HG03378 (cell line): ENCODE measurements around the gene CCDC88C.

Experiments used
- ATAC-seq: cut with Tn5 transposase; IDR thresholded peaks from one replicate; pipeline ENCODE4 v1.9.1; 2021; ENCODE audit warnings: mild to moderate bottlenecking, moderate library complexity; ENCODE audit not compliant: unreplicated experiment

CCDC88C gene

DNA sequence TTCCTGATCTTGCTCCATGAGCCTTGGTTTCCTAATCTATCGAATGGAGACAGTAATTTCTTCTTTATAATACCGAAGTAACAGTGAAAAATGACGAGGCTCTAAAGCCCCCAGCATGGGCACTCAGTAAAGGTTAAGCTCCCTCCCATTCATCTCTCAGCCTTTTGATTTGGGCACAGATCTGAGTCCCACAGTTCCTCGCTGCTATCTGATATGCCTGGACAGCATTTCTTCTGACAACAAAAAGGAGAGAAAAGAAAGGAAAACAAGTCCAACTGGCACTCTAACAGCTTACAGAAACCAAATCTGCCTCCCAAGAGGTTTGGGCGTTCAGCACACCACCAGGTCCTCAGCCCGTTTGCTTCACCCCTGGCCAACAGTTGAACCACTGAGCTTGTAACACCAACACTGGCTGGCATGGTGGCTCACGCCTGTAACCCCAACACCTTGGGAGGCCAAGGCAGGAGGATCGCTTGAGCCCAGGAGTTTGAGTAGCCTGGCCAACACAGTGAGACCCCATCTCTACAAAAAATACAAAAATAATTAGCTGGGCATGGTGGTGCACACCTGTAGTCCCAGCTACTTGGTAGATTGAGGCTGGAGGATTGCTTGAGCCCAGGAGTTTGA, 19.5 kb downstream of the CCDC88C start:
- no peak for ATAC-seq

DNA sequence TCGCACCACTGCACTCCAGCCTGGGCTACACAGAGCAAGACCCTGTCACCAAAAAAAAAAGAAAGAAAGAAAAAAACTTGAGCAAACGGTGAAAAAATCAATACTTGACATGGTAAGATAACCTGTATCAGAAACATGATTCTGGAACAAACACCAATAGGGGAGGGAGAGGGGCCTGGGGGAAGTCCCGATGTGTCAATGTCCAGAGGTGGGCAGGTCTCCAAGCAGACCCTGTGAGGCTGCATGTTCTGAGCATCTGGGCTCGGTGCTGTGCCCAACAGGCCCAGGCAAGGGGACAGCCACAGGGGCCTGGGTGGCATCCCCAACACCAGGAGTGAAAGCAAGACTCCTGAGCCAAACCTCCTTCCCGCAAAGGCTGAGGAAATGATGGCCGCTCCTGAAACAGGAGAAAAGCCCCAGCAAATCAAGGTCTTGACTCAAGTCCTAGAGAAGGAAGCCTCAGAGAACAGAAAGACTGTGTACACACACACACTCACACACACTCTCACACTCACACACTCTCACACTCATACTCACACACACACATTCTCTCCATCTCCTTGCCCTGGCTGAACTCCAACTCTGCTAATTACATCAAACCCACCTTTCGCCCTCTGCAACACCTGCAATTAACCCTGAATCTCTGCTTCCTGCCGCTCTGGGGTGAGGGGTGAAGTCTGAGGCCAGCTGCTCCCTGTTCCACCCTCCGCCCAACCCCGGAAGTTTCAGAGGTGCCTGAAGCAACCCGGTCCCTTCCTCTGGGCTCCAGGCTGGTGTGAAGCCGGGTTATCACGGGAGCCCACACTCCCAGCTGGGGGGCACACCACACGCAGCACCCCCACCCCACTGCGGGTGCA, 20.4 kb downstream of the CCDC88C start:
- ATAC-seq = peak; percentile 51

DNA sequence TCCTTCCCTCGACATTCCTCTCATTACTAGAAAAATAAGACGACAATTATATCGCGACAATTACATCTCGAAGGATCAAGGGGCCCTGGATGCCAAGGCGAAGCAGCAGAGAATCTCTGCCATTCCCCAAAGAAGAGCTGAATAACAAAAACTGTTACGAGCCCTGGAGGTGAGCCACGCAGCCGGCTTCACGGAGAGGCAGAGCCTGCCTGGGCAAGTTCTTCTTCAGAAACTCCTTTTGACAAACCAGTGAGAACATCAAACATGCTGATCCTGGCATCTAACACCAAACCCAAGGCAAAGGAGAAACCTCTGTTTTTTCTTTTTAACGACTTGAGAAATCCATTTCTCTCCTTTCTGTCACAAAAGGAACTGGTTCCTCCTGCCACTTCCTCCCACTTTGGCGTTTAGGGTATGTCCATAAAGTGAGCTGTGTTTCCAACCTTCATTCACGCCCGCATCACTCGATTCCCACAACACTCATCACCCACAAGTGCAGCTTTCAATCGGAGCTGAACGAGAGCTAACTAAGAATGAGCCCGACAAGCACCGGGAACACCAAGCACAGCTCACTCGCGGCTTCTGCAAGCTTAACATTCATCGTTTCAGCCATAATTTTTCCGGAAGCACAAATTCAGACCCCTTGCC, 21.5 kb downstream of the CCDC88C start:
- ATAC-seq = no peak

DNA sequence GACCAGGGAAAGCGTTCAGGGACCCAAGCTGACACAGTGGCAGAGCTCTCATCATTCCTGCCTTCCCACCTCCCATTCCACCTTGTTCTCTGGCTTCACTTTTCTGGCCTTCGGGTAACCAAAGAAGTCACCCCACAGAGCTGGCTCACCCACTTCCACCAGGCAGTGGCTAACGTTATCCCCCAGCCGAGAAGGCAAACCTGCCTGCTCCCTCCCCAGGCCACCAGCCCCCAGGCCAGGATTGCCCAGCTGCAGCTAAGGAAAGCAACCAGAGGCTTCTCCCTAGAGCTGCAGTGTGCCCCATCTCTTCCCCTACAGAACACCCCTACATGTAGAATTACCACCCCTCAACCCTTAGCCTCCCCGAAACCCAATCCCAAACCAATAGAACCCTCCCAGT, 22.2 kb downstream of the CCDC88C start:
- ATAC-seq = no peak

DNA sequence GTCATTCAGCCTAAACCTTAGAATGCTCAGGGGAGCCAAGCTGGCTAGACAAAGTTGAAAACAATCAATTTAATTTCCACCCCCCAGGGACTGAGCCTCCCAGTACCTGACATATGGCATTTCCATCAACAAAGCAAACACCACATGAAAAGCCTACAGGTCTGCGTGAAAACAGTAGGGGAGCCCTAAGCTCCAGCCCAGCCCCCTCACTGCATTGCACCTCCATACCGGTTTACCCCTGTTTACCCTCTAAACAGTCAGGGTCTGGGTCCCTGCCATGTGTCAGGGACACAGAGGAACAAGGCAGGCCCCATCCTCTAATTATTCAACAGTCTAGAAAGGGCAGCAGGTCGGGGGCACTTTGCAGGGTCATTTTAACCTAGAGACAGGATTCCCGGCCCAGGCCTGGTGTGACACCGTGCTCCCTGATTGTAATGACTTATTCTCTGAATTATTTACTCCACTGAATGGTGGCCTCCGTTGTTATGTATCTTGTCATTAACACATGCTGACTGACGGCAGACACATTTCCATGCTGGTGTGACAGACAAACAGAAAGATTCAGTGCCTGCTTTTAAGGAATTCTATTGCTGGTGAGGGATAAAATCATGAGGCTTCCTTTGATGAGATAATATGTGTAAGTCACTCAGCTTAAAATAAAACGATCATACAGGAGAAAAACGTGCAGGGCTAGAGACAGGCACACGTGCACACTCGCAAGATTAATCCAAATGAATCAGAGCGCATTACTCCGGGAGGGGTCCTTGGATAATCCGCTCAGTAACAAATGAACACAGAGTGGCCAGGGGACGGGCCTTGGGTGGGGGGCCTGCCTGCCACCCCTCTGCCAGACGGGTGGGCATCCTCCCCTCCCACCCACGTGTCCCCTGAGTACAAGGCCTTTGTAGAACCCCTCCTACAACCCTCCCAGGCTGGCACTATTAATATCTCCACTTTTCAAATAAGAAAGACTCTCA, 23.2 kb downstream of the CCDC88C start:
- ATAC-seq = no peak

DNA sequence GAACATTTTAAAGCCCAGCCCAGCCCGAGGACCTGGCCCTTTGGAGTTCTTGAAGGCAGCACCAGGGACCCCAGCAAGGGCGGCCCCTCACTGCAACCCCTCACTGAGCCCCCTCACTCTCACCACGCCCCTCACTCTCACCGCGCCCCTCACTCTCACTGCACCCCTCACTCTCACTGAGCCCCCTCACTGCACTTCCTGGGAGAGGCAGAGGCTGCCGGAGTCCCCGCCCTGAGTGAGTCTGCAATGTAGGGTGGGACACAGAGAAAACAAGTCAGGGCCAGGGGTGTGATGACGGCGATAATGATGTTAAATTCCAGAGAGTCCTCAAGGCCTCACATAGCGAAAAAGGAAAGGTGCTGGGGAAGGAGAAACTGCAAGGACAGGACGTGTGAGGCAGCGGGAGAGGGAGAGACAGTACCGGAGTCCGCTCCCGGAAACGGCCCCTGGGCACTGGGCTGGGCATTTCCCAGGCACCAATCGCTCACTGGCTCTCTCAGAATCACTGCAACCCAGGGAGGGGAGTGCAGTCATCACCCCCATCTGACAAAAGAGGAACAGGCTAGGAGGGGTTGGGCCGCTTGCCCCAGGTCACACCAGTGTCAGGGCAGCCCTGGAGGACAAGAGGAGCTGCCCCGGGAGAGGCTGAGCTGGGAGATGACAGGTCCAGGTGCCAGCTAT, 24.9 kb downstream of the CCDC88C start:
- ATAC-seq = no peak

DNA sequence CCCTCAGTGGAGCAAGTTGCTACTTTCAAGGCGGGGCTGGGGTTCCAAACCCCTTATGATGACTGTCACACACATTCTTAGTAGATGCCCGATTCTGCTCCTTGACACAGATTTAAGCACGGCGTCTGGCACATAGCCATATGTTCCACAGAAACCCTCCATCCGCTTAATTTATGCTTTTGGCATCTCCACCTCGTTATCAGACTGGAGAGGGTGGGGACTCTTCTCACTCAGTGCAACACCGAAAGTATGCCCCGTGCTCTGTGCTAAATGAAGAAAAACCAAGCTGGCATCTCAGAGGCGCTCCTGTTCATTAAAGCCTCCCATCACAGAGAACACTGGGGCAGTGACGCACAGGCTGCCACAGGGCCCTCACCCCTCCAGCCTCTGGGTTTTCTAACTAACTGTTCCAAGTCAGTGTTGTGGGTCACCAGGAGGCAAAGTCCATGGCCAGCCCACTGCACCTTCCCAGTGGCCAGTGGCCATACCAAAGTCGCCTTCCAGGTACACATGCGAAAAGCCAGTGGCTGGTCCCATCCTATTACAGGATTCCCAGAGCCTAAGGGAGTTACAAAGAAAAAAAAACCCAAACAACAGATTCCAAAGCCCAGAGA, 27.3 kb downstream of the CCDC88C start:
- no peak for ATAC-seq

DNA sequence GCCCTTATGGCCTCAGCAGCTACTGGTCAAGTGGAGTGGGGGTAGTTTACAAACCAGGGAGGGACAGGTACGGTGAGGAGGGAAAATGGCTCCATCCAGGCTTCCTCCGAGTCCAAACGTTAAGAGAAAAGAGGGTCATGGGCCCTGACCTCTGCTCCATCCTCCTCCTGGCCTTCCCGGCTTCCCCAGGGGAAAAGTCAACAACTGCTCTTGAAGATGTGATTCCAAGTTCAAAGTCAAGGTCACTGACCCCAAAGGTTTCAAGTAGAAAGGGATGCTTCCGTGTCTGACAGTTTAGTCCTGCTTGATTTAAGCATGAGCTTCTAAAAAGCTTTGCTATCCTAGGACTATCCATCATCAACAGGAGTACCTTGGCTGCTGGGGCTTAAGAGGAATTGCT, 28.5 kb downstream of the CCDC88C start:
- no peak for ATAC-seq

DNA sequence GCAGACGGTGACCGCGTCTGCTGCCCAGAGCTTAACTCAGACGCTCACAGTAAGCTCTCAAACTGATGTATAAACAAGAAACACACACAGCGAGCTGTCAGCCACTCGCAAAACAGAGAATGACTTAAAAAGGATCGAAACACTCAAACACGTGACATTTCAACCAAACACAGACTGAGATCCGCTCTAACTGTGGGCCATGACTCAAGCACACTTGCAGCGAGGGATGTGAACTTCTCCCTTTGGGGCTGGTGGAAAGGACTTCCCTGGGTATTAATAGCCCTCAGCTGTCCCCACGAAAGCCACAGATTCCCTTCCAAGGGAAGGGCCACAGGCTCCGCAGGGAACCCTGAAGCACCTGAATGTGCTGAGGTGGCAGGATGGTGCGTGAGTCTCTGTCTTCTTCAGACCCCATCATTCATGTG, 29.1 kb downstream of the CCDC88C start:
- peak; percentile 66 for ATAC-seq

DNA sequence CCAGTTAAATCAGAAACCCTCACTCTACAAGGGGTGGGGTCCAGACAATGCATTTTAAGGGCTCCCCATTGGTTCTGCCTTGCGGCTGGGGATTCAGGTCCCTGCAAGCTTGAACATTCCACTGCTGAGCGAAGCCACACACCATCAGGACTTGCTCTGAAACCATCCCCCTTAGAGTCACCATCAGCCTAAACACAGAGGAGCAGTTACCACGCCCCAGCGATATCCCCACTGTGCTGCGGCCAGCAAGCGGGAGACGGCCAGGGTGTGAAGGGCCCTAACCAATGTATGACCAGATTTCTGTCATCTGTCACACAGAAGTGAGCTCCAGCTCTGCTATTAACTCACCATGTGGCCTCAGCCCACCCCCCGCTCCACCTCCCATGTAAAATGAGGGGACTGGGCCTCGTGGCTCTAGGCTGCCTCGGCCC, 29.7 kb downstream of the CCDC88C start:
- ATAC-seq = no peak

DNA sequence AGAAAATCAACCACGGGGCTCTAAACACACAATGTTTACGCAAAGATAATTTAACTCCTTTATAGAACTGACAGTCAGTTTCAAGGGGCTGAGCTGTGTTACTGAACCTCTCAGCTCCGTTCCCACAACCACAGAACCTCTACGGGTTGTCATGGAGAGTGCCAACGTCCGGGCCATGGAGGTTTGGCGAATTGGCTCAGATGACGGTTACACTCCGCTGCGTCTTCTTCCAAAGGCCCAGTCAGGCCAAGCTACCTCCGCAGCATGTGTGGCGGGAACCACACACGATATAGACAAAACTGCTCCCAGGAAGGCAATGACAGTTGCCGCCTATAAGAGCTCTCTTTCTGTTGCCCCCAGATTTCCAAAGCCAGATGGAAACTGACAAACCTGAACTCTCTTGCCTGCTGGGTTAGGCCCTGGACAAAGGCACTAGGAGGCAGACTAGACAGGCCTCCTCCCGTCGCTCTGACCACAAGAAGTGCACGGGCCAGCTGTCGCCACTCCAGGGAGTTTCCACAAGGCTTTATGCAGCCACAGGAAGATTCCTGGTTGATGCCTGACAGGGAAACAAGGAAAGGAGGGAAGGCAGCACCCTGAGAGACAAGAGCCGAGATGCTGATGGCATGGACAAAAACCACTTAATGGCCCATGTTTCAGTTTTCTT, 30.3 kb downstream of the CCDC88C start:
- no peak for ATAC-seq

DNA sequence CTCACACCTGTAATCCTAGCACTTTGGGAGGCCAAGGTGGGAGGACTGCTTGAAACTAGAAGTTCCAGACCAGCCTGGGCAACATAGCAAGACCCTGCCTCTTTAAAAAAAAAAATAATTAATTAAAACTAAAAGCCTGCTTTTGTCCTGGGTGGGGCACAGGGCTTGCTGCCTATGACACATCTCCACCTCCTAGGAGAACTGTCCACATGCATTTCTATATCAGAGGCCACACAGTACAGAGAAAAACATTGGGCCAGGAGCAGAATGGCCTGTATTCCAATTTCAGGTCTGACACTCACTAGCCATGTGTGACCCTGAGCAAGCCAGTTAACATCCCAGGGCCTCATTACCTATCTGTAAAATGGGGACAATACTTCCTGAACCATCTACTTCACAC, 31.9 kb downstream of the CCDC88C start:
- ATAC-seq = no peak

DNA sequence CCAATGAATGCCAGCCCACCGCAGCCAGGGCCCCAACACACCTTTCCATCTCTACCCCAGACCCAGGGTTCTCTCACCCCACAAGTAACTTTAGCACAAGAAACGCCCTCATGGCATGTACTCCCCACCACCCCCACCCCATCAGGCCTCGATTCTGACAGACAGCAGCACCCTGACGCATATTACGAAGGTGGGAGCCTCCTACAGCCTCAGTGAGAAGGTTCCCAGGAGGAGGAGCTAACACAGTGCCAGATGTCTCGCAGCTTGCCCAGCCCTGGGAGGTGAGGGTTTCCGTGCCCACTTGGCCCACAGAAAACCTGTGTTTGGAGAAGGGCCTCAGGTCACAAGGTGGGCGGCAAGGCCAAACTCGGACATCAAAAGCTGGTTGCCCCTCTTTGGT, 32.4 kb downstream of the CCDC88C start:
- no peak for ATAC-seq

DNA sequence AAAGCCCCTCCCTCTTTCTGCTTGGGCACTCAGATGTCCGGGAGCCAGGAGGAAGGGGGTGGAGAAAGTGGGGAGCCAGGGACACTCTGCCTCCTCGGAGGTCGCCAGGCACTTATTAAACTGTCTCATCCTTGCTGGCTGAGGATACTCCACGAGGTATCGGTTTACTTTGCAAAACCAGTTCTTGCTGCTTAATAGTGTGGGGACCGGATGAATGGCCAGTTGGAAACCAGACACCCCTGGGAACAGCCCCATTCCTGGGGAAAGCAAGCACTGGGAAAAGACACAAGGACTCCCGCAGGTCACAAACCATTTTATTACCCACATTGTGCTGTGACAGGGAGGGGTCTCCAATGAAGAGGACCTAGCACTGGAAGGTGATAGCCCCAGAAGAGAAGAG, 34.2 kb downstream of the CCDC88C start:
- no peak for ATAC-seq

DNA sequence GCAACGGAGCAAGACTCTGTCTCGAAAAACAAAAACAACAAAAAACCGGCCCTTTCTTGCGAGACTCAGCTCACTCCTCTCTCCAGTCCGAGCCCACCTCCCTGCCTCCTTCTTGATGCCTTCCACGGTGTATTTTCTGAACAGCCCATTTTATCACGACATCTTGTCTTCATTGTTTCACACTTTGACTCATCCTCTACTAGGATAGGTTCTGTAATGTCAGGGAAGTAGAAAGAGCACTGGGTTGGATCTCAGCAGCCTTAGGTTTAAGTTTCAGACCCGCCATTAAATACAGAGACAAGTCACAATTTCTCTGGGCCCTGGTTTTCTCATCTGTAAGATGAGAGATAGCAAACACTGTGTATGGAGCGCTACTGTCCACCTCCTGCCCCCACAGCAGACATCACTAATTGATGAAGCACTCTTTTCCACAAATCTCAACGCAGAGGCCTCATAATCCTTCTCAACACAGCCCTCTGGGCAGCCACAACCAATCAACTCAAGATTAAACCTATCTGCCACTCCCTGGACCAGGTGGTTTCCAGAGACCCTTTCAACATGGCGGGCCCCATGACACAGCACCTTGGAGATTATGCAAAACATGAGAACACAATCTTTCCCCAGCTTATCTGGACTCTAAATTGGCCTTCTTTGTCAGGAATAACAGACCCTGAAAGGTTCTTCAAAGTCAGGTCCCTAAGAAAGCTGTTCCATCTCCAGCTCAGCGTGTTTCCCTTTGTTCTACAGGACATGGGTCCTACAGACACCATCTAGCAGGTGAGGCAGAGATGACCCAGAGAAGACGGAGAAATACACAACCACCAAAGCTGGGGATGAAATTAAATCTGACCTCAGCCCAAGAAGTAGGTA, 35.6 kb downstream of the CCDC88C start:
- ATAC-seq = no peak

DNA sequence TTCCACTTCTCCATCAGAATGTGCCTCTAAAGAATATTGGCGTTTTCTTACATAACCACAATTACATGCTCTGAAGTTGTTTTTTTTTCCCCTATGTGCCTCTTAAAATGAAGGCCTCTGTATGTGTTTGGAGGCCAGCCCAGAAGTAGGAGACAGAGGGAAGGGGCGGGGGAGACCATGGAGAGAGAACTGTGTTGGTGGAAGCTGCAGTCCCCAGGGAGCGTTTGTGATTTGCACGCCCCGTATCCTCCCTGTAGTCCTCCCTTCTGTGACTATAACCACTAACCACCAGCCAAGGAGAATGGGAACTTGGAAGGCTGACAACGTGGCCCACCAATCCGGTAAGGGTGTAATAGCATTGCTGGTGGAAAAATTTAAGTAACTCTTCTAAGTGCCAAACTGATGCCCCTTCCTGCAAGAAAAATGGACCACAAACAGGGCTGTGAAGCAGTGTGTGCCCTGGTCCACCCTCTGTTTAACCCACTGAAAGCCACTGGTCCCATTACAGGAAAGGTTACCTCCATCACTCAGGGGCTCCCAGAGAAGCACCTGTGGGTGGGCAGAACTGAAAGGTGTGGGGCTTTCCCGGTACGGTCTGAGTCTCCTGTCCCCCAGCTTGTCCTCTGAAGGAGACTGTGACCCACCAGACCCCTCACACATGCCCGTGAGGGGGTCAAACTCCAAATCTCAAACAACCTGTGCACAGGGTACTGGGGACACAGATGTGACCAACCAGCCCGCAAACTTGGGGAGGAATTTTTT, 36.8 kb downstream of the CCDC88C start:
- ATAC-seq = no peak

DNA sequence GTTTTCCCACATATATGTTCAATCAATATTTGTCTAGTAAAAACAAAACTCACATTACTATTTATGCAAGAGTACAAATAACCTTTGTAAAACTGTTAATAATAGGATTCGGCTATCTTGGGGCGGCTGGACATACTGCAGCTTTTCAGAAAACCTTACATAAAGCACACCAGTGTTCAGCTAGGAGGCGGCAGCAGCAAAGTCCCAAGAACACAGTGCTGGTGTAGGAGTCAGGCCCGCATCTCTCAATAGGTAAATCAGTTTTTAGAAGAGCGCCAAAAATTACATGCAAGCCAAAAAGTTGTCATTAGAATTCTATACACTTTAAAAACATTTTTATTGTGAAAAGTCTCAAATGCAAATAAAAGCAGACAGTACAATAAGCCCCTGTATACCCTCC, 37.5 kb downstream of the CCDC88C start:
- no peak for ATAC-seq

DNA sequence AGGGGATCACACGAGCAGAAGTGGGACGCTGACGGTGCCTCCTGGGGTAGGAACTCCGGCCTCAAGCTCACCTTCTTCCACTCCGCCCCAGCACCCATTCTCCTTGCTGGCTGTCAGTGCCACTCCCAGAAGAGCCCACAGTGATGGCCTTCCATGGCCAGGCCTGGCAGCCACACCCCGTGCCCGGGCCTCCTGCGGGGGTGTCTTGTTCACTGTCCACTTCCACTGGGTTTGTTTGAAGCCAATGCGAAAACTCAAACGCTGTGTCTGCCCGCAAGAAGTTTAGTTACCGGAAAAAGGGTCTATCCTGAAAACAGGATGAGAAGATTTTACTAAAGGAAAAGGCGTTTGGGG, 38.1 kb downstream of the CCDC88C start:
- ATAC-seq = no peak
